ENCODE measurements around the gene HPCAL1. TPM values are rescaled to one million over a fixed set of nuclear protein-coding genes. Genes with fewer than 3 reads are reported as not detected.
A peak's percentile ranks its signal among the peaks of the same experiment; 100 is the strongest.

HPCAL1 gene
- total and polyA plus RNA-seq, 2 of the 8 experiments (the other 6 are each of a cell fraction or from before 2014, with no cell fraction given), result 5.8 to 8.6 TPM

GRCh38 chr2:10267551-10268465, 34.9 kb upstream of the HPCAL1 start:
- CTCF ChIA-PET (ENCODE audit: partially characterized antibody), result interaction anchor here (0.6 to 4.8 kb wide), 18 partner anchors 14 to 175 kb away, joined by 3 to 31 read pairs (median 4); no protein-coding TSS in a partner anchor
- no peak overlapping the region for H4K91ac ChIP-seq (replicated peaks; ENCODE audit: insufficient read length, low read length)

More at GRCh38 chr2:10267551-10268465, 34.9 kb upstream of the HPCAL1 start:
- Histone ChIP-seq H3K4me3 (ENCODE audit: extremely low read depth in 1 of 4, insufficient read depth in 2 of 4, low read depth in 3 of 4, low read length in 4 of 4) (no peak overlapping the region), H2BK12ac (ENCODE audit: low read depth, low read length) (no peak overlapping the region; the same call in 1 of the 2 replicates), H3K4ac (replicated peaks; ENCODE audit: insufficient read length, low read depth, low read length) (no peak overlapping the region), H3K27me3 (replicated peaks in 1 of 4; ENCODE audit: control insufficient read depth in 3 of 4, extremely low read depth in 1 of 4, insufficient read depth in 3 of 4, low read length in 3 of 4) (no peaks in the 10 kb centered on the region), H3K9ac (replicated peaks in 1 of 4; ENCODE audit: extremely low read depth in 1 of 4, low read depth in 3 of 4, low read length in 3 of 4) (no peak overlapping the region), H3K9me3 (ENCODE audit: insufficient read depth in 2 of 2, low read depth in 1 of 2, low read length in 1 of 2) (no peaks in the 10 kb centered on the region), H3K79me2 (ENCODE audit: control insufficient read depth in 1 of 2, insufficient read depth in 2 of 2, low read length in 2 of 2) (no peaks in the 10 kb centered on the region), H3K56ac (replicated peaks; ENCODE audit: insufficient read length, low read depth, low read length) (no peak overlapping the region), H3K23me2 (ENCODE audit: low read depth, low read length) (0 out of 2 replicates have a peak, but pooled peaks cover 3% of the 10 kb centered on the region), H4K20me1 (replicated peaks in 1 of 2; ENCODE audit: control insufficient read depth in 1 of 2, insufficient read depth in 2 of 2, low read length in 2 of 2) (peaks cover 0 to 3% of the 10 kb centered on the region in 2 experiments), H3K23ac (ENCODE audit: insufficient read length) (no peak overlapping the region), H4K8ac (ENCODE audit: extremely low read depth, insufficient read depth, low read length) (no peak overlapping the region), H2BK120ac (replicated peaks; ENCODE audit: low read depth, low read length) (no peak overlapping the region), H2AFZ (ENCODE audit: low read length) (no peak overlapping the region), H2BK5ac (ENCODE audit: low read depth, low read length) (no peak overlapping the region), H3K27ac (ENCODE audit: low read depth, low read length) (no peak overlapping the region), H4K5ac (ENCODE audit: insufficient read length, low read depth, low read length) (no peak overlapping the region), H2BK20ac (ENCODE audit: low read length) (no peak overlapping the region), H2BK15ac (ENCODE audit: low read length) (no peak overlapping the region), H3K79me1 (ENCODE audit: low read depth, low read length) (no peaks in the 10 kb centered on the region), H3K18ac (ENCODE audit: extremely low read depth, low read length) (no peak overlapping the region), H3K4me2 (ENCODE audit: insufficient read depth in 1 of 2, low read depth in 2 of 2, low read length in 2 of 2) (no peak overlapping the region), H3K4me1 (replicated peaks in 1 of 4; ENCODE audit: control insufficient read depth in 3 of 4, insufficient read depth in 4 of 4, low read length in 3 of 4) (peaks cover 0 to 2% (median 0%) of the 10 kb centered on the region in 4 experiments; a peak in 1 of 7 replicates), H3K14ac (ENCODE audit: insufficient read length) (no peak overlapping the region), H3K36me3 (ENCODE audit: control insufficient read depth in 2 of 4, insufficient read depth in 4 of 4, low read length in 3 of 4) (no peaks in the 10 kb centered on the region), H2AK5ac (ENCODE audit: low read depth, low read length) (no peak overlapping the region)
- WGBS, 2 experiments (ENCODE audit: extremely low coverage in 1 of 2, insufficient coverage in 1 of 2, insufficient read length in 1 of 2, insufficient replicate concordance in 2 of 2, low coverage in 1 of 2, low lambda C conversion rate in 2 of 2, missing lambda C conversion rate in 1 of 2), result 92% methylated on average over 30 of the region's 34 CpGs; no CpG with 5 or more reads in 1 of the 2 experiments
- POLR2A ChIA-PET (ENCODE audit: partially characterized antibody), result no interaction called here
- peak; percentile 32 to 52; a peak in 3 of 4 replicates for TF ChIP-seq RAD21 (IDR thresholded peaks at IDR 0.05 in 1 of 2, conservative IDR thresholded peaks at IDR 0.05 in 1 of 2; ENCODE audit: low read depth in 2 of 2, low read length in 2 of 2)
- TF ChIP-seq CTCF (IDR thresholded peaks at IDR 0.05; ENCODE audit: control extremely low read depth in 1 of 3, insufficient read depth in 1 of 3, low read depth in 1 of 3, low read length in 3 of 3), result peak; percentile 44 to 50 (median 49)
- TF ChIP-seq POU5F1 (IDR thresholded peaks at IDR 0.05; ENCODE audit: low read depth, low read length), result no peak
- TF ChIP-seq GABPA (IDR thresholded peaks at IDR 0.05; ENCODE audit: borderline replicate concordance, insufficient read depth, low read length), result no peak
- no peak for DNase-seq (ENCODE audit: low read depth in 1 of 2, low spot score in 2 of 2)
- FAIRE-seq, result no peak
